Ecto neural progenitor cell (in vitro differentiated cells): ENCODE data around the gene GCN1.

Experiments
- DNase-seq: peaks from one replicate; pipeline ENCODE4 v3.0.0-alpha.2; 2018; ENCODE audit warnings: low spot score

Gene GCN1

DNA sequence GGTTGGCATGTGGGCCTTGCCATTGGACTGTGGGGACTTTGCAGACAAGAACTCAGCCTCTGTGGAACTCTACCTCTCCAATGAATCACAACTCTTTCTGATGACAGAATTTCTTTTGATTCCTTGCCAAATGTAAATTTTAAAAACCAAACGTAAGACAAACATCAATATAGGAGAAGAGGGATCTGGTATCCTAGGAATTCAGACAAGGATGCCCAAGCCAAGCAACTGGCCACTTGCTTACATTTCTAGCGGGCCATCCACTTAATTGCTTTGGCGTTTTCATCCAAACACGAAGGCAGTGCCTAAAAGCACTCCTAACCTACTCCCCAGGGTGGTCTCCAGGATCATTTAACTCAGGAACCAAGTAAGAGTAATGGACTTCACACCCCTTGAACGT is 54.6 kb downstream of the GCN1 start:
- no peak for DNase-seq

DNA sequence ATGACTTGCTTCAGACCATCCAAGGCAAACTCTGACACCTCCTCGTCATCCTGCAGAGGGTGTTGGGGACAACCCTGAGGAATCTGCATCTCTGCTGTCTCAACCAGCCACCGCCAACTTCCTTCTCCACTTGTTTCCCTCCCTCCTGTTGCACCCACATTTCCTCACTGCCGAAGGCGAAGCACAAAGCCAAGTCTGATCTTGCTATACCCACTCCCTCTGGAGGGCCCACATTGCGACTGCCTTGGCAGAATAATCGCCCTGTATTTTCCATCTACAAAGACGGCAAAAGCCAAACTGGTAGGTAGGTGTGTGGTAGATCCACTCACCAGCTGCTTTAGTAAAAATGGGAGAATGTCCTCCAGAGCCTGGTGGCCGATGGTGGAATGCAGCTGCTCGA is 56.1 kb downstream of the GCN1 start:
- no peak for DNase-seq

DNA sequence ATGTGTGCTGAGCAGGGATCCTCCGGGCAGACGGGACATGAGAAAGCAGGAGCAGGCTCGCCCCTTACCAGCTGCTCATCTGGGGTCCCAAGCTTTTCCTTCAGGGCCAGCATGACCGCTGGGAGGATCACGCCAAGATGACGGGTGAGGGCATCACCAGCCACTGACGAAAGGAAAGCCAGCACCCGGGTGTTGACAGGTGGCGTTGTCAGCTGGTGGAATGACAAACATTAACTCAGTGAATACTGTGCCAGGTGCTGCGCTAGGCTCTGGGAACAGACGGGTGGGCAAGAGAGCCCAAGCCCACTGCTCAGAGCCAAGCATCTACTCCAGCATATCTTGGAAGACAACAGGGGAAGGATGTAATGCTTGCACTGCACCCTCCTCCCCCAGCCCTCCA is 56.7 kb downstream of the GCN1 start:
- DNase-seq: no peak

DNA sequence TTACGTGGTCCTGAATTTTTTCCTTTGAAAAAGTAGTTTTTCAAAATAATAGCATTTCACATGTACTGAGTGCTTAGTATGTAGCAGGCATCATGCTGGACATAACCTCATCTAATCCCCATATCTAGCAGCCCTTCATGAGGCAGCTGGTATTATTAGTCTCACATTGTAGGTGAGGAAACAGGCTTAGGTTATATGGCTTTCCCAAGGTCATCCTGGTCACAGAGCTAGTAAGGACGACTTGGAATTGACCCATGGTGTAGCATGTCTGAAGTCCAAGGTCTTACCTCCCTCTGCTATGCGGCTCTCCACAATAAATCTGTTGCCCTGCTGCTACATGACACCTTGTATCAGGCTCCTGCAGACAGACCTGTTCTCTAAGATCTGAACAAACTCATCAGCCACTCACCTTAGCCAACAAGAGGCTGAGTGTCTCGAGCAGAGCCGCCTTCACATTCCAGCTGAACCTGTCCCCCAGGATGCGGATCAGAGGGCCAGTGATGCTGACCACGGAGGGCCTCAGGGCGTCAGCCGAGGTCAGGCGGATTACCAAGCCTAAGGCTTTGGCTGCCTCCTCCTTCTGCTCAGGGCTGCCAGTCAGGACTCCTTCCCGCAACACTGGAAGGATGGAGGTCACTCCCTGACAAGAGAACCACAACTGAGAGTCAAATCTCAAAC is 58.3 kb downstream of the GCN1 start:
- no peak for DNase-seq

DNA sequence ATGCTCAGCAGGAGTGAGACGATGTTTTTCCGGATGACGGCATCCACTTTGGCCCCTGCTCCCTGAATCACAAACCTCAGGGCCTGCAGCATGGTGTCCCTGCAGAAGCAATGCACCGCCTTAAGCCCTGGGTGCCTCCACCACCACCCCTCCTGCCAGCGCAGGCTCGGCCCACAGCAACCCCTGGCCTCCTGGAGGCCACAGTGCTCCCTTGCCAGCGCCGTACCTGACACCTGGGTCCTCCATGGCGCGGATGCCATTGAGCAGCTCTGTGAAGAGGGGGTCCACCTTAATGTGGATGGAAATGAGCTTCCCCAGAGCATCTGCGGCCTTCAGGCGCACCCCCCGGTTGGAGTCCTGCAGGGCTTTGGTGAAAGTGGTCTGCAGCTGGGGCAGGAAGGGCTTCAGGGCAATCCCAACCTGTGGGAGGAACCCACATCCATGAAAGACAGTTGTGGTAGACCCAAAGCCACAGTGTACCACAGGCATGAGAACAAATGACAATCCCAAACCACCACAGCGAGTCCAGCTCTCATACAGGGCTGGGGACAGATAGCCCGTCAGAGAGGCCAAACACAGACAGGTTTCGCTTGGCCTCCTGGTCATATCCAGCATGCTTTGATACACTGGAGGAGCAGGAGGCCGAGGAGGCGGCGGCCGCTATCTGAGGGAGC is 60.1 kb downstream of the GCN1 start:
- no peak for DNase-seq

DNA sequence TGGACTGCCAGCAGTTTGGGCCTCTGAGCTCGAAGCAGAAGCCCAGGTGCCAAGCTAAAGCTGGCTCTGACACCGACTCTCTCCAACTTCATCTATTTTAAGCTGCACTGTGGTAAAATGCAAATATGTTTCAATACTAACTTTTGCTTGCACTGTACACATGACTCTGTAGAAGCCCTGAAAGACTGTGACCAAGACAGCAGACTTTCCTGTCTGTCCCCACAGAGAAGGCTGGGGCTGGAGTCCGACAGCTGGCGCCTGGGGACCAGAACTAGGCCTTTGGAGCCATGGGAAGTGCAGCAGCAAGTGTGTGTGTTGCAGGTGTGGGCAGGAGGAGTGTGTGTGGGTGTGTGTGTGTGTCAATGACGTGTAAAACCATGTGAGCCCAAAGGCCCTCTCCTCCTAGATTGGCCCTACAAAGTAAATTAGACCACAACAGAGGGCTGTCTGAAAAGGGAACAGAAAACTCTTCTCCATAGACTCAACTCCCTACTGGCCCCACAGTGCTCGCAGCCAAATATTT is 61.6 kb downstream of the GCN1 start:
- DNase-seq: no peak

DNA sequence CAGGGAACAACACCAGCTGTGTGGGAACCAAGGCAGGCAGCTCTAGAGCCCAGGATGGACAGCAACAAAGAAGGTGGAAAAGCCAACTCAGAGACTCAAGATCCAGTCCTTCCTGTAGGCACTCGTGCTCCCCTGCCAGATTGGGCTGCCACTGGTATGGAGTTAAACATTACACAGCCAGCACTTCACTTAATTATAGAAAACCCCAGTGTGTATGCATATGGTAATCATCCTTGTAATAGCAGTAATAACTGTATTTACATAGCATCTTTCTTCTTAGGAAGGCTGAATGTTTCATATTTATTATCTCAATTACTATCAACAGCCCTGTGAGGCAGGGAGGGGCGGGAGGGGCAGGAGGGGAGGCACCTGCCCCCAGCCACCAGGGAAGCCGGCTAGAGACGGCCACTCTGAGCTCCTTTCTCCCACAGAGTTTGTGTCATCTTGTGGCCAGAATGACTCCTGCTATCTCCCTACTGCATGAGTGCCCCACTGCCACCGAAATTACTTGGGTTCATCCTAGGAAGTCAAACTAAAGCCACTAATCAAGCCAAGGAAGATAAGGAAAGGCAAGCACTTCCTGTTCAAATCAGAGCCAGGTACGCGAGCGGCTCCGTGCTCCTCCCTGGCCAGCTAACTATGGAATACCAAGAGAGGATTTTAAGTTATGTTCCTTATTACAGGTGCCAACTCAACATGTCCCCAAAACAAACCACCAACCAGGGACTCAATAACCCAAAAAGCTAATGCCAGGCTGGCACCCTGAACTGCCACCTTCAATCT is 62.3 kb downstream of the GCN1 start:
- no peak for DNase-seq

DNA sequence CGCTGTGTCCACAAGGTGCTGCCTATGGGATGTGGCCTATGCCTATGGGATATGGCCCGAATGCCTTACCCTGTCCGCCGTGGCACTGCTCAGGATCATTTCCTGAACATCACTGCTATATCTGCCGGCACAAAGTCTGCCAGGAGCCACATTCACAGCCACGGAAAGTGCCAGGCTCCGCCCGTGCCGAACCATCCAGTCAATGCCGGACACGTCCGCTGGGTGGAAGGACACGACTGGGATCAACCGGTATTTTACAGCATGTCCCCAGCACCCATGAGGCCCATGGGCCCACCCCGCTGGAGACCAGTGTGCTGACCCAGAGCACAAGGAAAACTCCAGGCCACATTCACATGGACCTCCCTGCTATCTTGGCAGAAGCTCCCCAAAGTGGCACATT is 63.4 kb downstream of the GCN1 start:
- DNase-seq: no peak

DNA sequence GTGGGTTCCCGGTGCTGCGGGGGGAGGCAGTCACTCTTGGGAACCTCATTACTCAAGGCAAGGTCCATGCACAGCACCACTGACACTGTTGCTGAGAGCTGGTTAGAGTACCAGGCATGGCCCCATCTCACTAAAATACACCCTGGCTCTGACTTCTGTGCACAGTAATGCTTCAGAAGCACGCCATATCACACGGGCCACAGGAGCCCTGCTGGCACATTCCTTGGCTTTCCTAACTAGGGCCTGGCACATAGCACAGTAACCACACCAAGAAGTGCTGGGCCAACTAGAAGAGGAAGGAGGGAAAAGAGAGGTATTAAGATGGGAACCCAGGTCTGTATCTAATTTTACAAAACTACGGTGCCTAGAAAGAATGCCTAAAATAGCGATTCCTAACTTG is 64.5 kb downstream of the GCN1 start:
- no peak for DNase-seq

DNA sequence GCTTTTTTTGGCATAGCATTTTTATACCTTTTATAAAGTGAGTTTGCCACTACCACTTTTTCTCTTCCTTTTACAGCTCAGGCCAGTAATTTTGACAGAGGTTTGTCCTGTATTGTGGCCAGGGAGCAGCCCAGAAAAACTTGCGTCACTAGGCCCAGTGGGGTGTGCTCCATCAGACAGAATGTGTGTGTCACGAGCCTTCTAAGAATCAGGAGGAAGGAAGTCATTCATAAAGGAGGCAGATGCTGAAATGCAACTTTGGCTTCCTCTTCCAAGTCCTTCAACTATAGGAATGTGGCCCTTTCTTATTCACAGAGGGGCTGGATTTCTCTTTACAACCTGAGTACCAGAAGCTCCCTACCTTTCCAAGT is 67.9 kb downstream of the GCN1 start:
- DNase-seq: no peak

DNA sequence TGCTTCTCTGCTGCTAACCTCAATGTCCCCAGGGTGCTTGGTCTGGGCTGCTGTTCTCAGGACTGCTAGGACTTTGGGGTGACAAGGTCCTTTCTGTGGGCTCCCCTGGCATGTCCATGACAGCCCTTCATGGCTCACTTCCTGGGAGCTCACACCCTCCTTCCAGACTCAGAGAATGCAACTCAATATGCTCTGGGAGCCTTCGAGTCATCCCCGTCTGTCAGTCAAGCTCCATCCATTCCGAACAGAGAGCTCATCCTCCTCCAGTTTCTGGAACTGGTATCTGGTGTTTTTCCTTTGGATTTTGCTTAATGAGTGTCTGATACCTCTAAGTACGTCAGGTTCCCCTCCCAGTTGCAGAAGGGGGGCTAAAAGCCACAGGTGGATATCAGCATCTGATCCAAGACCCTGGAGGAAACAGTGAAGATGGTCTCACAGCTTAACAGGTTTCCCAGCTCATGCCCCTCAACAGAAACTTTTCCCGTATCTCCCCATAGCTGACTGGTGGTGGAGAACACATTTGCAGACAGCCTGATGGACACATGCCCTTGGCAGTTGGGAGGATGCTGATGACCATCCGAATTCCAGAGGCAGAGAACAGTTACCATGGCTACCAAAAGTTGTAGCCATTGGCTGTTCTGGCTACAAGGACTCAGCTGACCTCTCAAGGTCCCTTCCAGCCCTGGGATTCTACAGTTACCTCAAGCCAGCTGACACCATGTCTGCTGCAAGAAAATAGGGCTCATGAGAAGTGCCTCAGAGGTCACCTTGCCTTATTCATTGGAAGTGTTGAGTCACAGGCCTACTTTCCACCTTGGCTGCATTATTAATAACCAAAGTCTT is 68.5 kb downstream of the GCN1 start:
- no peak for DNase-seq

DNA sequence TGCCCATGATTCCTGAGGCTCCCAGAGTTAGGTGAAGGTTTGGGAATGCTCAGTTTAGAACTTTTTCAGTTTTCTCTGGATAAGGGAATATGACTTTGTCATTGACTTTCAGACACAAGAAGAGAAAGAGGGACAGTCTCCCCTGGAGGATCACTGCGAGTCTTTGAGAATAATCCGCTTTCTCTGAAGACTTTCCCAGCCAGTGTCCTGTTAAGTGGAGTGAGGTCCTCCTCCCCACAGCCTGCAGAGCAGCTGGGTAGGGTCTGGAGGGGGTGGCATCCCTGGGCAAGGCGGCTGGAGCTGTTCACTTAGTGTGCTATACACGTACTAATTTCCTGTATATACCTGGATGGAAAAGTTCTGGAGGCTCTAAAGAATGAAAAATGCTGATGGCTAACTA is 69.5 kb downstream of the GCN1 start:
- no peak for DNase-seq

DNA sequence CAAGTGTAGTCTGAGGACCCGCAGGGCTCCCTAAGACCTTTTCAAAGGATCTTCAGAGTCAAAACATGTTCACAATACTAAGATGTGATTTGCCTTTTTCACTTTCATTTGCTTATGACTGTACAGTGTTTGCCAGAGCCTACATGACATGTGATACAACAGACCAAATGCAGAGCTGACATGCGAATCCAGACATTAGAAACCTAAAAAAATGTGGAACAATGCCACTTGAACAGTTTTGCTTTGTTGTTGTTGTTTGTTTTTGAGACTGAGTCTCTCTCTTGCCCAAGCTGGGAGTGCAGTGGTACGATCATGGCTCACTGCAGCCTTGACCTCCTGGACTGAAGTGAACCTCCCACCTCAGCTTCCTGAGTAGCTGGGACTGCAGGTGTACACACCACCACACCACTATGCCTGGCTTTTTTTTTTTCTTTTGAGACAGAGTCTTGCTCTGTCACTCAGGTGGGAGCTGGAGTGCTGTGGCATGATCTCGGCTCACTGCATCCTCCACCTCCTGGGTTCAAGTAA is 72.7 kb downstream of the GCN1 start:
- DNase-seq: no peak

DNA sequence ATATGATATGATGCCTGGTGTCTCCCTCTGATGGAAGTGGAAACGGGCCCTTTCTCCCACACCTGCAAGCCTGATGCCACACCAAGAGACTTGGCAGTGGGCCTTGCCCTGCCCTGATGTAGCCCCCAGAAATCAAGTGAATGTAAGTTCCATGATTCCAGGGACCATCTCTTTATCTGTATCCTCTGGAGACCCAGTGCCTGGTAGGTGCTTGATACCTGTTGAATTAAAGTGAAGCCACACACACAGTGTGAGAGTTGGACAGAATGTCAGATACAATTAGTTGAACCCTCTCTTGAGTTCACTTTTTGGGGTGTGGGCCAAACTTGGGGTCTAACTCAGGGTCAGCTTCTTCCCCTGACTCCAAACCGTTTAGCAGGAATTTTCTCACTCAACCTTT is 73.2 kb downstream of the GCN1 start:
- no peak for DNase-seq

DNA sequence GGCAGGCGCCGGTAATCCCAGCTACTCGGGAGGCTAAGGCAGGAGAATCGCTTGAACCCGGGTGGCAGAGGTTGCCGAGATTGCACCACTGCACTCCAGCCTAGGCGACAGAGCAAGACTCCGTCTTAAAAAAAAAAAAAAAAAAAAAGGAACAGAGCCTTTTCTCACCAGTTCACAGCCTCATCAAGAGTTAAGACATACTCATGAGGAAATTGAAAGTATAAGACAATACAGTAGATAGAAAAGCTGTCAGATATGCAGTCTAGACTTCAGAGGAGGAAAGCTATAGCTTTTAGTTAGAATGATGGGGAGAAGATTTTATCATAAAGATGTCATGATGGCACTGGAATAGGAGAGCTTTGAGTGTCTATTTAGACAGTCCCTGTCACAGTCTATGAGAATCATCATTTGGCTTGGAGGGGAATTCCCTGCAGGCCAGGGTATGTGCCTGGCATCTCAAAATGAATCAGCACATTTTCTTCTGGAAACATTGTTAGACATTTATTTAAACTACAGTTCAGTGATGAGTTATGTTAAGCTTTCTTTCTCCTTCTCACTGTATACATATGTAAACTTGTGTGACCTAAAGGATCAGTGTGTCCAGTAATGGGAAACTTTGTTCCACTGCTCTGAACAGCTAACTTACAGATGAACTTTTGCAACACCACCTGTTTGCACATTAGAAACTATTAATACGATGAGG is 75.1 kb downstream of the GCN1 start:
- DNase-seq: no peak

DNA sequence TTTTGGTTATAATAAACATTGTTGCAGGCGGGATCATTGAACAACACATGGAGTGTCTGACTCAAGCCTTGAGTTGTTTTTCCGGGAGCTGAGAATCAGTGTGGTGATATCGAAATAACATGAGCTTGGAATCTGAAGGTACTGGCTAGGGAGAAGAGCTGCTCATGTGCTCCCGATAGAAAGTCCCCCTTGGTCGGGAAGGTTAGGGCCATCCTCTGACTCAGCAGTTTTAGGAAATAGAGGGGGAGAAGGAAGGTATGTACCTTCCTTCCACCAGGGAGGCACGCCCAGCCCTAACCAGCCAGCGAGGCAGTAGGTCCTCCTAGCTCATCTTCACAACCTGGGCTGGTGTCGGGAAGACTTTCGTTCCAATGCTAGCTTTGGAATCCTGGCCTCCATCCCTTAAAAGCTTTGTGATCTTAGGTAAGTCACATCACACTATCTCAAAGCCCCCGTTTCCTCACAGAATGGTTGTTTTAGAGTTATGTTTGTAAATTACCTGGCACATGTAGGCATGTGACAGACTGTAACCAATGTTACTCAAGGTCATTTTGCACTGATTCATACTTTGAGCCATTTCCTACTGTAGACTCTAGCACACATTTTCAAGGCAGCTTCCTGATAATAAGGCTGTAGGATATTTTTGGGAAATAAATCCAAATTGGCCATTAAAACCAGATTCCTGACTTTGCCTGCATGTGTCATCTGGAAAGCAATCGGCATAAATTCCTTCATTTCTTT is 76.0 kb downstream of the GCN1 start:
- DNase-seq: no peak

DNA sequence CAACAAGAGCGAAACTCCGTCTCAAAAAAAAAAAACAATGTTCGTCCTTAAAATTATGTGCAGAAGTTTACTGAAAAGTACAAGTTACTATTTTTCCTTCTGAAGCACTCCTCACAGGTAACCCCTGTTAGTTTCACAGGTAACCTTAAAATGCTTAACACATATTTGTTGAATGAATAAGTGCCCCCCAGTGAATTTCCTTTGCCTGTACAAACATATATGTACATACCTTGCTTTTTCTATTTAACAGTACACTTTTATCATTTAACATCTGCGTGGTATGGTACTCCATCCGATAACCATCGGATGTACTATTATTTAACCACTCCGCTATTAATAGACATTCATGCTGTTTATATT is 76.6 kb downstream of the GCN1 start:
- DNase-seq: no peak

DNA sequence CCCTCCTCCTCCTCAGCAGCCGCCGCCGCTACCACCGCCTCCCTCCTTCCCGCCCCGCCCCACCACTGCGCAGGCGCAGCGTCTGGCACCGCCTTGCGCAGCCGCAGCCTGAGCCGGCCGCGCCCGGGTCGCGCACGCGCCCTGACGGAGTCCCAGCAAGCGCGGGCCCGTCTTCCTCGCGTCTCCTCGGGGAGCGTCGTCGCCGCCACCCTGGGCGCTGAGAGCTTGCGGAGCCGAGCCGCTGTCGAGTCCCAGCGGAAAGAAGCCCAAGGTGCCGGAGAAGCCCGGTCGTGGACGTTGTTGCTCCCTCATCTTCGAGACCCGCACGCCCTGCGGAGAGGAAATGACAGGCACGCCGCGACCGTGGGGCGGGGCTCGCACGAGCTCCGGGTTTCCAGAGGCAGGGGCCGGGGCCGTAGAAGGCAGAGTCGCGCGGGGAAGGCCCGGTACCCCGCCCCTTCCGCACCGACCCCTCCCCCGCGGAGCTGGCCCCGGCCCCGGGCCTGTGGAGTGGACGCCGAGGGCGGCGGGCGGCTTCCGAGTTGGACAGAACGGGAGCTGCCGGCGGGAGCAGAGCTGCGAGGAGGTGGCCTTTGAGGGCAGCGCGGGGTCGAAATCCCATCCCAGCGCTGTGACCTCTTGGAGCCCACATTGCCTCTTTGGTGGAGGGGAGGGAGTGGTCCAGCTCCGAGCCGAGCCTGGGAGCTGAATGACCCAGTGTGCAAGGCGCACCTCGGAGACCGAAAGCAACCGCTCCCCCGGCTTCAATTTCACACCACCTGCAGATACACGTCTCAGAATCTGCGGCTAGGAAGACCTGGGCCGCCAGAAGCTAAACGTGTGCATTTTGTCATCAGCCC is 77.5 kb downstream of the GCN1 start:
- DNase-seq: peak; percentile 100

DNA sequence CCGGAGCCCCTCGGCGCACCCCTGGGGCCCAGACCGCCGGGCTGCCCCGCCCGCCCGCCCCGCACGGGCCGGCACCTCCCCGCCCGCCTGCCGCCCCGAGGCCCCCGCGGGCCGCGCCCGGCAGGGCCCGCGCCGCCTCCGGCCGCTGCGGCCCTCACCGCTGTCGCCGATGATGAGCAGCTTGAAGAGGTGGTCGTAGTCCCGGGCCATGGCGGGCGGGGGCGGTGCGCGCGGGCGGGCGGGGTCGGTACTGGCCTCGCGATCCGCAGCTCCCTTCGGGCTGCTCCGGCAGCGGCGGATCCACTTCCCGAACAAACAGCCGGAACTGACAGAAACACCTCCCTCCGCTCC is 78.1 kb downstream of the GCN1 start, which contains the start of gene RAB35:
Gene RAB35, minus strand, starts transcription at position 313 of the 351 bp plus-strand sequence. Its CDS starts 103 bp downstream, at position 210.
- no peak for DNase-seq
